ENCODE measurements around the gene PDE6G.
"Not testable (repeated sequence)": the region's sequence is repeated elsewhere in the genome, so short reads cannot be mapped to it uniquely, and the experiment has no call there.

The PDE6G gene

DNA sequence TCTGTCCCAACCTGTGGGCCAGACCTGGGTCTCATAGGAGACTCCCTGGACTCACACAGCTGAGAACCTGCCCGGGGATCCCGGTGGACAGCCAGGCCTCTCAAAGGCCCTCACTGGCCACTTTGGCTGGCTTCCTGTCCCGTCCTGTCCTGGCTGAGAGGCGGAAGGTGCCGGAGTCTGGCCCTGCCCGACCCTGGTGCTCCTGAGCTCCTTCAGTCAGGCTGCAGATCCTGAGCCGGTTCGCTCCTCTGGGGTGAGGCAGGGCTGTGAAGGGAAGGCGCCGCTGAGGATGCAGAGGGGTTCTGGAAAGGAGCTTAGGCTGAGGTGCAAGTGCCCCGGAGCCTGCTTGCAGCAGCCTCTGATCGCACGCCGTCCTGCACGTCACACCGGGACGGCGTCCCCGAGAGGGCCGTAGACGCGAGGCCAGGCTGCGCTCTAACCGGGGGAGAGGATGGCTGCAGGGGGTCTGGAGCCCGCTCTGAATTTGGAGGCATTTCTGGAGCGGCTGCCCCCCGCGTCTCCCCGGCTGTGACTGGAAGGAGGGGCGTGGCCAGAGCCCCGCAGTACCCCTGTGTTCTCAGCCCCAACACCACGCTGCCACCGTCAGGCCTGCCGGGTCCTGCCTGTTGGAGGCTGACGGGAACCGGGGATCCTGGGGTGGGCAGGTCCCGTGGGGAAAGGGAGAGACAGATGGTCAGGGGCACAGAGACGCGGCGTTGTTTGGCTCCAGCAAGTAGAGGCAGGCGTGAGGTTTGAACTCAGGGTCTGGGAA is 31.6 kb upstream of the PDE6G start:
- no peak for DNase-seq (ENCODE audit: low read depth in 2 of 2)

DNA sequence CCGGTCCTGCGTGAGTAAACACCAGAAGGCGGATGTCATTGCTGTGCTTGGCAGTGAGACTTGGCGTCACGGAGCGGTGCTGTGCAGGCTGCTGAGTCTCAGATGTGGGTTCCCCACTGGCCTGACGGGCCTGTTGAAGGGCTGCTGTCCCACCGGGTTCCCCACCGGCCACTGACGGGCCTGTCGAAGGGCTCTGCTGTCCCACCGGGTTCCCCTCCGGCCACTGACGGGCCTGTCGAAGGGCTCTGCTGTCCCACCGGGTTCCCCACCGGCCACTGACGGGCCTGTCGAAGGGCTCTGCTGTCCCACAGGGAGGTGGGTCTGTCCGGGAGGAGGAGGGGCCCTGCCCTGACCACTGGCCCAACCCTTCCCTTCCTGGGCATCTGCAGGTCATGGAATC is 30.3 kb upstream of the PDE6G start:
- DNase-seq (ENCODE audit: low read depth in 2 of 2) = no peak

DNA sequence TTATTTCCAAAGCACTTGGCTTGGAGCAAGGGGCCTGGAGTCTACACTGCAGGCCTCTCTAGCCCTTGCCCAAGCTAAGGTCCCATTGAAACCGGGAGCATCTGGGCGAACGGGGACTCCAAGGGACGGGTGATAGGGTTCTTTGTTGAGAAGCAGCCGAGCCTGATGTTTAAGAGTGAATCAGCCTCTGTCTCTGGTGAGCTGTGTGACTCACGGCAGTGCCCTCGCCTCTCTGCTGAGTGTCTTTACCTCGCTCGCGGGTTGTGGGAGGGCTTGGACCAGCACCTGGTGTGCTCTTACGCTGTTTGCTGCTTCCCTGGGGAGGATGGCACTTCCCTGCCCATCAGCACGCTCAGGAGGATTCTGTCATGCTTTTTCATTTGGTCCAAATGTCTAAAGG is 28.8 kb upstream of the PDE6G start:
- peak in 1 of 2 donors; percentile 35 for DNase-seq (ENCODE audit: low read depth in 2 of 2)

DNA sequence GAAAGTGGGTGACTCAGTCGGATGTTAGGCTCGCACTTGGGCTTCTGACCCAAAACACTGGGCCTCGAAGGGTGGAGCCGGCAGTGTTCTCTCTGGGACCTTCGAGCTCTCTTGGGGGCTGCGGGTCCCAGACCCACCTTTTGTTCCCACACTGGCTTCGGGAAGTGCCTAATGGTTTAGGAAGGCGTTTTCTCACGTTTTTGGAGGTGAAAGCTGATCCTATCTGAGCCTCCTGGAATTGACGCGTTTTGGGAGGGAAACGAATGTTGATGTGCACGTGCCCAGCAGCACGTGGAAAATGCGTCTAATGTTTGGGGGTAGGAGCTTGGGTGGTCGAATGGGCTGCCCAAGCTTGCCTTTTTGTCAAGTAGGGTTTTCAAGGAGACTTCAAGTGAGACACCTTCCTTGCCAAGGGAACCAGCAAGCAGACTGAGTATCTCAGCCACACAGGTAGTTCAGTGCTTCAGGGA is 28.1 kb upstream of the PDE6G start:
- no peak for DNase-seq (ENCODE audit: low read depth in 2 of 2)

DNA sequence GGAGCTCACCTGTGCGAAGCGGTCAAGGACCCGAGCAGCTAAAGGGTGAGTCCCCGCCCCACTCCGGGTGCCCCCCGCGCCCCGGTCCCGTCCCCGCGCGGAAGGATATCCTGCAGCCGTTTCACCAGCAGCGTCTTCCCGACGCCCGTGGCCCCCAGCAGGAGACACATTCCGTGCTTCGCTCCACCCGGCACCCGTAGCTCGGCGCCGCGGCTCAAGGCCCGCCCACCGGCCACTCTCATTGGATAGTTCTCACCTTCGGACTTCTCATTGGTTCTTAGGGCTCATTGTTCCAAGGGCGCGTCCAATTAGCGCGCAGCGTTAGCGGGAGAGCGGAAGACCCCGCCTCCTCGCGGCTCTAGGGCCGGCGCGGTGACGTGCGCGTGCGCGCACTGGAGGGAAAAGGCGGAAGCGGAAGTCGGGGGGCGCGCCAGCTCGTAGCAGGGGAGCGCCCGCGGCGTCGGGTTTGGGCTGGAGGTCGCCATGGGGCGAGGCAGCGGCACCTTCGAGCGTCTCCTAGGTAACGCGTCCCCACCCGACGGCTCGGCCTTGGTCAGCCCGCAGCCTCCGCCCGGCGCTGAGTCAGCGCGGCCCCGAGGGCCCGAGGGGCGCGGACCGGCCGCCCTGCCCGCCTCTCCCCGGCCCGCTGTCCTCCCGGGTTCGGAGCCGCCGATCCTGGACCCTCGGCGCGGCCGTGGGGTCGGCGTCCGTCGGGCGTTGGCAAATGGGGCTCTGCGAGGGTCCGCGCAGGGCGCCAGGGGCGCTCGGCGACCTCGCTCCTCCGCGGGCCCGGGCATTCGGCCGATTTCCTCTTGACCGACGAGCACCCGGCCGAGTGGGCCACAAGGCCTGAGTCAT is 27.5 kb upstream of the PDE6G start, which contains the start of the genes ARL16 and HGS:
TSS of gene ARL16 (minus strand) at position 214 of the 858 bp plus-strand sequence. CDS start at position 170, 44 bp downstream.
TSS of gene HGS (plus strand) at position 428 of the 858 bp plus-strand sequence. CDS start at position 484, 56 bp downstream.
- DNase-seq (ENCODE audit: low read depth in 2 of 2) = peak; percentile 93 to 94

DNA sequence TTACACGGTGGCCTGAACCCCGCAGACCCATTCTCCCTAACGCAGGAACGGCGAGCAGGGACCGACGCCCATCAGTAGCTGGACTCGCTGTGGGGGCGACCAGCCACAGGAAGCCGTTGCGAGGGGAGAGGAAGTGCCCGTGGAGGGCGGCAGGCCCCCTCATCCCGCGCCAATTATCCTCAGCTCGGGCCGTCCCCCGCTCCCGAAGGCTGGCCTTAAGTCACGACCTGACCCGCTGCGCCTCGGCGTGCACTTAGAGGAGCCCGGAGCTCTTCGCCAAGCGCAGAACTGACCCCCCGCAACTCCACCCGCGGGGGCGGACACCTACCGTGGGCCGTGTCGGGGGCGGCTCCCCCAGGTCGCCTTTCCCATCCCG is 26.9 kb upstream of the PDE6G start:
- DNase-seq (ENCODE audit: low read depth in 2 of 2) = no peak

DNA sequence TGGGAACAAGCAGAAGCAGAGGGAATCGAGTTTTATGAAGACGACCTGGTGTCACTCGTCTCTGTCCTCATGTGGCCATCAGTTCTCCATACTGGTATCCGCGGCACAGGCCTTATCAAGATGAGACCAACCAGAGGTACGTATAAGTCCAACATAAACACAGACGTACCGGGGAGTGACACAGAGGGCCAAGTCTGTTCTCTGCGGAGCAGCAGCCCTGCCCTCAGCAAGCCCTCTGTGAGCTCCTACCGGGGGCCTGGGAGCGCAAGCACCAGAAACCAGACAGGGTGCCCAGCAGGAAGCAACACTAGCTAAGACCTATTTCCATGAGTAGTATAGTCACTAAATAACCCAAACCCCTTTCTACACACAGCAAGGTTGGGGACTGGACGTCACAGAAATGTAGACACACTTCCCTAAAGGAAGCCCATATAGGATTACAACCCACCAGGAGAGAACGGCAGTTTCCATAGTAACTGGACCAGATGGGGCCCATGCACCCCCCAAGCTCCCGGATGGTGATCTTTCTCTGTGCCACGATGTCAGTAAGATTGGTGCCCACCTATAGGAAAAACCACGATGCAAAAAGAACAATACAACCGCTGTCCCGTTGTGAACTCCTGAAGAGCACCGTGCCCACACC is 26.3 kb upstream of the PDE6G start:
- DNase-seq (ENCODE audit: low read depth in 2 of 2) = no peak

DNA sequence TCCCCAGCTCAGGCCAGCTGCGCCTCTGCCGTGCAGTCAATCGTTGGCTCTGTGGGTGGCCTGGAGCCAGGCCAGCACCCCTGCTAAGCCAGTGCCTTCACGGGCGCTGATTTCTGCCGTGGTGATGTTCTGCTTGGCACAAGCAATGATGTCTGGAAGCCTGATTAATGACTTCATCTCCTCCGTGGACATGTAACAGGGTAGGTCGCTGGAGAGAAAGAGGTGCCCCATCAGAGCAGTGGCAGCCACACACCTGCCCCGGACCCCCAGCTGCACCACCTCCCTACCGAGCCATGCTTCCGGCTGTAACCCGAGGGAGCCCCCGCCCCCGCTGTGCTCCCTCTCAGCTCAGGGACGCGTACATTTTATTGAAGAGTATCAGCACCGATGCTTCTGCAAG is 25.3 kb upstream of the PDE6G start:
- no peak for DNase-seq (ENCODE audit: low read depth in 2 of 2)

DNA sequence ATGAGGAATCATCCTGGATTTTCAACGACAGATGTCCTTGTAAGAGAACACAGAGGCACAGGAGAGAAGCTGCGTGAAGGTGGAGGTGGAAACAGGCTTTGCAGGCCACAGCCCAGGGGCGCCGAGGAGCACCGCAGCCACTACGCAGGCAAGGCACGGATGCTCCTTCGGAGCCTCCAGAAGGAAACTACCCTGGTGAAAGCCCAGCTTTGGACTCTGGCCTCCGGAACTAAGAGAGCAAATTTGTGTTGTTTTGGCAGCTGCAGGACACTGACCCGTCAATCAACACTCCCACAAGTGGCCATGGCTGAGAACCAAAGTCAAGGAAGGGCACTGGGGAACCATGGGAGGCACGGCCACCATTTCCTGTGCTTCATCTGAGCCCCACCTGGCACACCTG is 23.8 kb upstream of the PDE6G start:
- no peak for DNase-seq (ENCODE audit: low read depth in 2 of 2)

DNA sequence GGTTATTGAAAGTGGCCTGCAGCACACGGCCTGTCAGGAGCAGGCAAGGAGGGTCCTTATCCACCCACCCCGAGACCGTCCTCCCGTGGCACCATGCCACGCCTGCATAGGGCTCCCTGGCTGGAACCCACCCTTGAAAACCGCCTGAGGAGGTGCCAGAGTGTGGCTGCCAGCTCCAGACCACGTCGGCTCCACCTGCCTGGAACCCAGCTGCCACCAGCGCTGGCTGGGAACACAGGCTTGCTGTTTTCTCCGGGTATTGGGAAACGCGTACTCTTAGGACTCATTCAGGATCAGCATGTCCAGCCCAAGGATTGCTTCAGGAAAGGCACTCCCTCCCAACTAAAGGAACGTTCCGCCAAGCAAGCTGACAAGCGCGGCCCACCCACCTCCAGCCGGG is 20.6 kb upstream of the PDE6G start:
- DNase-seq (ENCODE audit: low read depth in 2 of 2) = no peak

DNA sequence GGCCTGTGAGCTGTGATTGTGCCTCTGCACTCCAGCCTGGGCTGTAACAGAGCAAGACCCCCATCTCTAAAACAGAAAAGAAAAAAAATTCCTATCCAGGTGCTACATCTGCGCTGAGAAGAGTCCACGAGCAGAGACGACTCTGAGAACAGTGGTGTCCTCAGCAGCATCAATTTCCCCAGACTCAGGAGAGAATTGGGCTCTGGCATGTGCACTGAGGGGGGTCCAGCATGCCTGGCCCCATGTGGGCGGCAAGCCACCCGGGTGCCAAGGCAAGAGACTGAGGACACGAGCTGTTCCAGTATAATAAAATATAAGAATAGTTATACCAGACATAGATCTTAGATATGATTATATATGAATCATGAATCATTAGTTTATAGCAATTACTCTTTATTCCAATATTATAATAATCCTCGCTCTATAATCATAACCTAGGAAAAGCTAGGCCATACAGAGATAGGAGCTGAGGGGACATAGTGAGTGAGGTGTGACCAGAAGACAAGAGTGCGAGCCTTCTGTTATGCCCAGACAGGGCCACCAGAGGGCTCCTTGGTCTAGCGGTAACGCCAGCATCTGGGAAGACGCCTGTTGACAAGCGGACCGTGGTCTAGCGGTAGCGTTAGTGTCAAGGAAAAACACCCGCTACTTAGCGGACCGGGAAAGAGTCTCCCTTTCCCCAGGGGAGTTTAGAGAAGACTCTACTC is 19.3 kb upstream of the PDE6G start:
- DNase-seq (ENCODE audit: low read depth in 2 of 2) = not testable (repeated sequence)

DNA sequence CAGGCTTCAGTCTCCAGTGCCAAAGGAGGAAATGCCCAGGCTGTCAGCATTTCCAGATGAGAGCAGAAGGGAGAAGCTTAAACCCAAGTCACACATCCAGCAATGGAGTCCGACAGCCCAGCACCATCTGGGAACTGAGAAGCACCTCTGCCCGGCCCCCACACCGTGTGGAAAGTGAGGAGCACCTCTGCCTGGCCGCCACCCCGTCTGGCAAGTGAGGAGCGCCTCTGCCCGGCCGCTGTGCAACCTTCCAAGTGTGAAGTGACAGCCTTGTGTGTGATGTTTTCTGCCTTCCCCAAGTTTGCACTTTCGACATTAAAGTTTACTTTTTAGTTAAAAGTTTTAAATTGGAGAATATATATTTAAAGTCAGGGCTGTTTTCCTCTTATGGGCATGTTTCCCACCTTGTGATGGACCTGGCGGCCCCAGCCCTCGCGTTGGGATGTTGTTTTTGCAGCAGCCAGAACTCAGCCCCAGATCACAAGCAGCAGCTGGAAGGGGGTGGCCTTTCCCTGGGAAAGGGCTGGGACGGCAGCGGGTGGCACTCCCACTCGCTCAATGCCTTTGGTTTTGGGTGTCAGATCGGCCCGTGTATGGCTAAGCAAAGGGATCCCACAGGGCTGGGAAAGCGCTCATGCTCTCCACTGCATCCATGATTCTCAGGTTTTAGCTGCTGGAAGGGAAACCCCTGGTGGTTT is 17.4 kb upstream of the PDE6G start:
- no peak for DNase-seq (ENCODE audit: low read depth in 2 of 2)

DNA sequence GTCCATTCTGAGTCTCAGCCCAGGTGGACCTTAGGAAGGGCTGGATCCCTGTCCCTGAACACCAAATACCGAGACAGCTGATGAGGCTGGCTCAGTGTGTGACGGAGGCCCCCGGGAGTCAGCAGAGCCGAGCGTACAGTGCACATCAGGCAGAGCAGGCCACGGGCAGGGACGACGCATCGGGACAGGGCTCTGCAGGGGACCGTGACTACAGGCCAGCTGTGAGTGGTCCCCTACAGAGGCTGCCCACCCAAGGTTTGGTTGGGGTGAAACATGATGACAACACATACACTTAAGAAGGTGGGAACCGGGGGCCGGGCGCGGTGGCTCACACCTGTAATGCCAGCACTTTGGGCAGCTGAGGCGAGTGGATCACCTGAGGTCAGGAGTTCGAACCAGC is 16.6 kb upstream of the PDE6G start:
- DNase-seq (ENCODE audit: low read depth in 2 of 2) = no peak

DNA sequence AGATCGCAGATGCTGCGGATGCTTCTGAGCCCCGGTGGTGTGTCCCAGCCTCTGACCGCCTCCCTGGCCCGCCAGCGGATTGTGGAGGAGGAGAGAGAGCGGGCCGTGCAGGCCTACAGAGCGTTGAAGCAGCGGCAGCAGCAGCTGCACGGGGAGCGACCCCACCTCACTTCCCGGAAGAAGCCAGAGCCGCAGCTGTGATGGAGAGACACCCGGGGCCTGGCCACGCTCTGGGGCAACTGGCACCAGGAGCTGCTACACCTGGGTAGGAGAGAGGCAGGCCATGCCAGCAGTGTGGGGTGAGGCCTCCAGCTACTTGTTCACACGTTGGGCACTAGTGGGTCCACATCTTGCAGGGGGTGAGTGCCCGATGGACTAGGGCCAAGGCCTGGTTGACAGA is 16.2 kb upstream of the PDE6G start:
- DNase-seq (ENCODE audit: low read depth in 2 of 2) = no peak

DNA sequence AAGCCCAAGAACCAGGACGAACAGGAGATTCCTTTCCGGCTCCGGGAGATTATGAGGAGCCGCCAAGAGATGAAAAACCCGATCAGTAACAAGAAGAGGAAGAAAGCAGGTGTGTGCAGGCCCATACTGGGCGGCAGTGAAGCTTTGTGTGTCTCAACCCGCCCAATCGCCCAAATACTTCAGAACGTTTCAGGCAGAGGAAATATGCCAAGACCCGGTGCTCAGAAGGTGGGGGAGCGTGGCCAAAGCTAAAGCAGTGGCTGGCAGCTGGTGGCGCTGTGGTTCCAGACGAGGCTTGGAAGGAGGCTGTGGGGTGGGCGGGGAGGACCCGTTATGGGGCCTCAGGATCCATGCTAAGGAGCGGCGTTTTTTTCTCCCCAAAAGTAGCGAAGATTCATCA is 11.4 kb upstream of the PDE6G start:
- no peak for DNase-seq (ENCODE audit: low read depth in 2 of 2)

DNA sequence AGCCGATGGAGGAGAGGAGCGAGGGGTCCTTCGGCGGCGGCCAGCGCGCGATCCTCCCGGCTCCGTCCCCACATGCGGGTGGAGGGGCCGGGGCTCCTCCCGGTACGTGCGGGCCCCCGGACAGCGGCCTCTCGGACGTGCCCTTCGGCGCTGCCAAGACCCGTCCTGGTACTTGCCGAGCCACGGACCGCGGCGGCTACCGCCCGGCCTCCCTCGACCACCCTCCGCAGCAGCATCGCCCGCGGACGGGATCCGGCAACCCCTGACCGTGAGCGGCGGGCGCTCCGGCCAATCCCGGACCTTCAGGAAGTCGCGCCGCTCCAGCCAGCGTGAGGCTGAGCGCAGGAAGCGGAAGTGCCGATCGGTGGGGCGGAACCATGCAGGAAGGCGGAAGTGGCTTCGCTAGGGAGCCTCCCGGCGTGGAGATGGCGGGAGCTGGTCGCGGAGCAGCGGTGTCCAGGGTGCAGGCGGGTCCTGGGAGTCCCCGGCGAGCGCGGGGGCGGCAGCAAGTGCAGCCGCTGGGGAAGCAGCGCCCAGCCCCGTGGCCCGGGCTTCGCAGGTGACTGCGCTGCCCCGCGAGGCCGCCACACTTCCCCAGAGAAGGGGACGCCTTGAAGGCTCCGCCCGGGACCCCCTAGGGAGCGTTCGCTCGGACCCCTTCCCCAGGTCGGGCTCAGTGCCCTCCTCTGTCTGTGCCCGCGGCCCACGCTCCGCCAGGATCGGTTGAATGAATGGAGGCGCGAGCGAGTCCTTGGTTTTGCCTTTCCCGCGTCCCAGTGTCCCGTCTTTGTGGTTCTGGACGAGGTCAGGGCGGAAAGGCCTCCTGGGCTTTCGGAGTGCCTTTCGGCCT is 10.2 kb upstream of the PDE6G start, which contains the start of the genes CCDC137 and OXLD1:
TSS of gene CCDC137 (plus strand) at position 396 of the 850 bp plus-strand sequence. CDS start at position 426, 30 bp downstream.
TSS of gene OXLD1 (minus strand) at position 264 of the 850 bp plus-strand sequence. CDS start at position 236, 28 bp downstream.
- peak; percentile 84 to 87 for DNase-seq (ENCODE audit: low read depth in 2 of 2)

DNA sequence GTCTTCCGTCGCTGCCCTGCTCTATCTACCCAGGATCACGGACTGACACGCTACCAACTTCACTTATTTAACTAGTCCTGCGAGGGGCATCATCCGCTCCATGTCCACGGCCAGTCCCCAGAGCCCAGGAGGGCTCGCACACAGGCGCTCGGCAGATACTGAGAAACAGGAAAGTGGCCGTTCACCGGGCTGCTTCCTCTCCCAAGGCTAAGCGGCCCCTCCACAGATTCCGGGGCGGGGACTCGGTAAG is 9.7 kb upstream of the PDE6G start:
- no peak for DNase-seq (ENCODE audit: low read depth in 2 of 2)

DNA sequence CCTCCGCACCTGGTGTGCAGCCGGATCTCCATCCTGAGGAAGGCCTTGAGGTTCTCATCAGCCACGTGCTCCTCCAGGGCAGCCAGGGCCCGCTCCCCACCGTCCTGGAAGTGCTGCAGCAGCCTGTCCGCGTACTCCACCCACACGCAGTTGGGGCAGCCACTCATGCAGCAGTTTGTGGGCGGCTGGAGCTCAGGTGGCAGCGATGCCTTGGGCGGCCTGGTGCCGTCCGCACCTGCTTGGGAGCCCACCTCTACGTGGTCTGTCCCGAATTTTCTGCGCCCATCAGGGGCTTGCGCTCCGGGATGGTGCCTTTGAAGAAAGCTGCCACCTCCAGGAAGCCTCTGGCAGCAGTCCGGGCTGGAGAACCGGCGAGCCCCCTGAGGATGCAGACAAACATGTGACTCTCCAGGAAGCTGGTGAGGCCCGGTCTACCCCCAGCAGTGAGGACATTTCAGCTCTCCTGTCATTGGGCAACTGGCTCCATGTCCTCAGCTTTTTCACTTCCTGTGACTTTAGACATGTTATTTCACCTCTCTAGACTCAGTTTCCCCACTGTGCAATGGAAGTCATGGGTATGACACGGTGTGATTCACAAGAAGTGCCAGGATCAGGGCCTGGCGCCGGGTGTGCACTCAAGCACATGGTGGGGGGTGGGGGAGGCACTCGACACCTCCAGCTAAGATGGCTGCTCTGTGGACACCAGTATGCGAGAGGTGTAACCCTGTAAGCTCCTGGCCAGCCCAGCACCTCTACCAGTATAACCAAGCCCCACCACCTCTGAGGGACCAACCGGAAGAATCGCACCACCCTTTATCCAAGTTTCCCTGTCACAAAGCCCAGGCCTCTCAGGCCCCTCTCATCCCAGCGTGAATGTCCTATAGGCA is 9.1 kb upstream of the PDE6G start:
- peak in 1 of 2 donors; percentile 44 for DNase-seq (ENCODE audit: low read depth in 2 of 2)

DNA sequence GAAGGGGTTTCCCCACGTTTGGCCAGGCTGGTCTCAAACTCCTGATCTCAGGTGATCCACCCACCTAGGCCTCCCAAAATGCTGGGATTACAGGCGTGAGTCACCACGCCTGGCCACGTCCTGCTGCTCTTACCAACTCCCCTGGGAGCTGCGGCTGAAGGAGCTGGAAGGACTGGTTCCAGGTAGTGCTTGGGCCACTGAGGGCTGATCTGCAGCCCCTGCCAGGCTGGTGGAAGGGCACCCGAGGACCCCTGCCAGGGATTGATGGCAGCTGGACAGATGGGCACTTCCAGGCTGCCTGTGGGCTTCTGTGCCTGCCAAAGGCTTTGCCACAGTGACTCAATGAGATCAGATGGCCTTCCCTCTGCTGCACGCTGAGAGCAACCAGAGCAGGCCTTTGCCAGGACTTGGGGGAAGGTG is 7.7 kb upstream of the PDE6G start:
- no peak for DNase-seq (ENCODE audit: low read depth in 2 of 2)
